LNCAP (cell line): Measurements from ENCODE around the gene TMEM72.

ENCODE experiments used
- TF ChIP-seq, protein P1 (sequence below): fragments of 450-650 bp; IDR thresholded peaks from 2 replicates; pipeline ENCODE4 v1.5.1; 2017; ENCODE audit warnings: mild to moderate bottlenecking

TMEM72 gene

DNA sequence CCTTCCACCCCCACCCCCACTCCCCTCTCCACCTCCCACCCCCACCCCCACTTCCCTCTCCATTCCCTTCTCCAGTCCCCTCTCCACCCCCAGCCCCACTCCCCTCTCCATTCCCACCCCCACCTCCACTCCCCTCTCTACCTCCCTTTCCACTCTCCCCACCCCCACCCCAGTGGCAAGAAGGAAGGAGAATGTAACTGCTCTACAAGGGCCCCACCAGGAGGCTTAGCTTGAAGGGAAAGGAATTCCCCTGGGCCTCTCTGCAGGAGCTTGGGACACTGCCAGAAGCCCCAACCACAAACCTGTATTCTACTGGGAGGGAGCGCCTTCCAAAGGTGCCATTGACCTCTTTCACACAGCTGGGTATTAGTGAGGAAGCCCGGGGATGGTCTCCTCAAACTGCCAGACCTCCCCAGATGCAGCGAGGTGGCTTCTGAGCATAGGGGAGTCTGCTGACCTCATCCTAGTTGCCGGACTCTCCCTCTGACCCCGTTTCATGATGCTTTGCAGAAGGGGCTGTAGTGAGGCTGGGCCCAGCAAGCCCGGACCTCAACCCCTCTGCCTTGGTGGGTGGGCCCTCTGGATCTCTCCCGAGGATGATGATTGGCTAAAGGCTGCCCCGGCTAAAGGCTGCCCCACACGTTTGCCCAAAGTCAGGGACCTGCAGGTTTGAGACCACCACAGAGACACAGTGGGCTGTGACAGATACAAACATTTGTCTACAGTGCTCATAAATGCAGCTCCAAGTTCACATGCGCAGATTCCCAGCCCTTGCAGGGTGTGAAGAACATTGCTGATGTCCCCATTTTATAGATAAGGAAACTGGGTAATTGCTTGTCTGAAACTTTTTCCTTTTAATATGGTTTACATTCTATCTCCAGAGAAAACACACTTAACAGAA is 64.5 kb downstream of the TMEM72 start:
- TF ChIP-seq, protein P1, sequence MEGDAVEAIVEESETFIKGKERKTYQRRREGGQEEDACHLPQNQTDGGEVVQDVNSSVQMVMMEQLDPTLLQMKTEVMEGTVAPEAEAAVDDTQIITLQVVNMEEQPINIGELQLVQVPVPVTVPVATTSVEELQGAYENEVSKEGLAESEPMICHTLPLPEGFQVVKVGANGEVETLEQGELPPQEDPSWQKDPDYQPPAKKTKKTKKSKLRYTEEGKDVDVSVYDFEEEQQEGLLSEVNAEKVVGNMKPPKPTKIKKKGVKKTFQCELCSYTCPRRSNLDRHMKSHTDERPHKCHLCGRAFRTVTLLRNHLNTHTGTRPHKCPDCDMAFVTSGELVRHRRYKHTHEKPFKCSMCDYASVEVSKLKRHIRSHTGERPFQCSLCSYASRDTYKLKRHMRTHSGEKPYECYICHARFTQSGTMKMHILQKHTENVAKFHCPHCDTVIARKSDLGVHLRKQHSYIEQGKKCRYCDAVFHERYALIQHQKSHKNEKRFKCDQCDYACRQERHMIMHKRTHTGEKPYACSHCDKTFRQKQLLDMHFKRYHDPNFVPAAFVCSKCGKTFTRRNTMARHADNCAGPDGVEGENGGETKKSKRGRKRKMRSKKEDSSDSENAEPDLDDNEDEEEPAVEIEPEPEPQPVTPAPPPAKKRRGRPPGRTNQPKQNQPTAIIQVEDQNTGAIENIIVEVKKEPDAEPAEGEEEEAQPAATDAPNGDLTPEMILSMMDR, result no peak

DNA sequence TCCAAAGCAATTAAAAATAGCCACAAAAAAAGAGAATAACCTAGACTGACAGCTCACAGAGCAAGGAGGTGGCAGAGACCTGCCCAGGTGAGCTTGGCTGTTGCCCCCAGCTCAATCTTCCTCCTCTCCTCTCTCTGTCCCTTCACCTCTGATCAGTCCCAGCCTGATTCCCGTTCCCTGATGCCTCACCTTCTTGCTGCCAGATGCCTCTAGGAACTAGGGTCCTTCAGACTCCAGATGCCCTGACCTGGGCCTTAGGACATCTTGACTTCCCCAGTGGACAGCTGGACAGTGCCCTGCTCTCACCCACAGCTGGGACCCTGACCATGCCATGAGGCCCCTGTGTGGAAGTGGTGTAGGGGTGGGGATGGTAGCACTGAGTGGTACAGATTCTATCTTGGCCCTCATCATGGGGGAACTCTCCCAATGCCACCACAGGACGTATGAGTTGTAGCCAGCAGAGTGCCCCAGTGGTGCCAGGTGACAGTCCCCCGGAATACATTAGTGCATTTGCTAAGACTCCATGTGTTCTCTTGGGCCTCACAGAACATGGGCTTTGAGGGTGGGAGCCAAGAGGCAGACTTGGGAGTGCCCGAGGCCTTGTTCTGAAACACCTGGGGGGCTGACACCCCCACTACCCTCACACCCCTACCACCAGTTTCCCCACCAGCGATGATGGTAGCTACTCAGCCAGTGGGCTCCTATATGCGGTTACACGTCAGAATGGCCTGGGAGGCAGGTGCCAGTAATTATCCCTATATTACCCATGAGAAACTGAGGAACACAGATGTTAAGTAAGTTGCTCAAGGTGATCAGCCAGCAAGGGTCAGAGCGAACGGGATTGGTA is 65.4 kb downstream of the TMEM72 start:
- TF ChIP-seq, protein P1, result no peak

DNA sequence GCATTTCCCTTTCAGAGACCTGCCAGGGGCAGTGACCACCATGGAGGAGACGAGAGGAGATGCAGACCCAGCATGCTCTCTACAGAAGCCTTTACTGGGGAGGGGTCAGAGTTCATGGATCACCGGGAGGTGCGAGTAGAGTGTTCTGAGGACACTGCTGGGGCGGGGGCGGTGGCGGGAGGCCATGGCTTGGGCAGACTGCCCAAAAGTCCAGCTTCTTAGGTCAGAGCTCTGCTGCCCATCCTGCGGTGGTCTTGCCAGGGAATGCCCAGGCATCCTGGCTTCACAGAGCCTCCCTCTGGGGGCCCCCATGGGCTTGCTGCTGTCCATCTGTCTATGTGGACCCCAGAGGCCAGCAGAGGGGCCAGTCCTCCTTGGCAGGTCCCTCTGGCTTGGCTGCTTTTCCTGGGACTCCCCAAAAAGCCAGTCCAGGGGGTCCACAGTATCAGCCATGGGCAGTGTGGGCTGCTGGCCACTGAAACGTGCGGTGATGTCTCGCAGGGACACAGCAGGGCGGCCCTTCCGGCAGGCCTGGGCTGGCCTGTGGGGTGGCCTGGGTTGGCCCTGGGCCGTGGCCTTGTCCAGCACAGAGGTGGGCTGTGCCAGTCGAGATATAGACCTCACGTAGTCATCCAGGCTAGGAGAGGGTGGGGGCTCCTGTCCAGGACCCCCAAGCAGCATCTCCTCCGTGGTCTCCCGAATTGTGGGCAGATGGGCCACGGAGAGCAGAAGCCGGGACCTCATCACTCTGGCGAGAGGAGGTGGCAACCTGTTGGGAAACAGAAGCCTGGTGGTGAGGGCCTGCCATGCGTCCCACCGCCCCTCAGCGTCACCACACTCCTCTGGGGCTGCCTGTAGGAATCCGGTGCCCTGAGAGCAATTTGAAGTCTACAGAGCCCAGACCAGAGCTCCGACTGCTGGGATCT is 66.4 kb downstream of the TMEM72 start:
- TF ChIP-seq, protein P1, result no peak

DNA sequence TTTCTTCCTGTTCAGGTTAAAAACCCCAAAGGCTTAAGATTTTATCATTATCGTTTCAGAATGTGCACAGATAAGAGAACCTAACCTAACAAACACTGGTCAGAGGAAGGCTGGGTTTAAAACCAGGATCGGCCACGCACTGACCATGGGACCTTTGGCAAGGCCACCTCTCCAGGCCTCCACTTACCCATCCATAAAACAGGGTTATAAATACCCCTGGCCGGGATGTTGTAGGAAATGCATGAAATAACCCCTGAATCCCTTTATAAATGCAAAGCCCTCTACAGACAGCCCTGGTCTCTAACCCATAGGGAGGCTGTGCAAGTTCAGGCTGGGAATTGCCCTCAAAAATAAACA is 67.1 kb downstream of the TMEM72 start:
- TF ChIP-seq, protein P1, result no peak

DNA sequence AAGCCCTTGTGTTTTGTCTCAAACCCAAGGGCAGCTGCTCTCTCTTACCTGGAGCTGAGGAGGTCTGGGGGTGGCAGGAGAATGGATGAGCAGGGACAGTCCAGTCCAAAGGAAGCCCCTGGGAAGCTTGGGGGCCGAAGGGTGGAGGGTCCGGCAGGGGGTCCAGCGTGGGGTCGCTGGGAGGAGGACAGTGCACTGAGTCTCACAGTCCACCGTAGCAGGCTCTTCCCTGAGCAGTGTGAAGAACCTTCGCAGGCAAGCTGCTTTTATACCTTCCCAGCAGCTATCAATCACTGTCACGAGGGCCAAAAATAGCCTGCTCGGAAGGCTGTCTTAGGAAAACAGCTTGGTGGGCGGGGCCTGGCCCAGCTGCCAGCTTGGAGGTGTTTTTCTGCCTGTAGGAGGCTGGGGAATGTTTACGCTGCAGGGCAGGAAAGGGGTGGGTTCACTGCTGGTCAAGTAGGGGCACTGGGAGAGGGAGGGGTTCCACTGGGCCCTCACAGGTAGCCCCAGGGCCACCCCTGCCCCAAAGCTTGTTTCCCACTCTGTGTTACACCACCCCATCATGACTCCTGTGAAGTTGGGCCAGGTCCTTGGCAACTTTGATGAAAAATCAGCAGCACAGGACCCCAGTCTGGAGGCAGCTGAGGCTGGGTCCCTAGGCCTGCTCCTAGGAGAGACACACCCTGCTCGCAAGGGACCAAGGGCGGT is 67.6 kb downstream of the TMEM72 start, which contains the start of gene DEPP1:
TSS of gene DEPP1 (minus strand) at position 240 of the 711 bp plus-strand sequence. CDS start 779 bp downstream, outside the sequence.
- TF ChIP-seq, protein P1, result no peak

GRCh38 chr10:44979281-44980191 is 68.4 kb downstream of the TMEM72 start:
- TF ChIP-seq, protein P1, result no peak
